Muscle layer of colon (tissue), 2 donors: Measurements from ENCODE around the gene CNGB1.
"Not testable (repeated sequence)": the region's sequence is repeated elsewhere in the genome, so short reads cannot be mapped to it uniquely, and the experiment has no call there.

Experiments used
- H3K27ac ChIP-seq: one replicate; pipeline ENCODE4 v1.7.0; 2013; ENCODE audit warnings: low read depth, mild to moderate bottlenecking, low read length, moderate library complexity
- H3K27me3 ChIP-seq, 2 donors: one replicate each; pipeline ENCODE4 v1.7.0; 2013; ENCODE audit warnings: low read length in 2 of 2, mild to moderate bottlenecking in 2 of 2; ENCODE audit not compliant: insufficient read depth in 2 of 2, control insufficient read depth in 1 of 2
- H3K36me3 ChIP-seq: one replicate; pipeline ENCODE4 v1.7.0; 2013; ENCODE audit warnings: mild to moderate bottlenecking, low read length; ENCODE audit not compliant: insufficient read depth
- H3K4me1 ChIP-seq: one replicate; pipeline ENCODE4 v1.7.0; 2013; ENCODE audit warnings: mild to moderate bottlenecking, low read length; ENCODE audit not compliant: insufficient read depth
- H3K4me3 ChIP-seq, 2 donors: one replicate each; pipeline ENCODE4 v1.7.0; 2013; ENCODE audit warnings: low read length in 2 of 2, low read depth in 1 of 2, mild to moderate bottlenecking in 1 of 2, moderate library complexity in 1 of 2
- H3K9ac ChIP-seq: one replicate; pipeline ENCODE4 v1.7.0; 2013; ENCODE audit warnings: low read length
- H3K9me3 ChIP-seq: one replicate; pipeline ENCODE4 v1.7.0; 2013; ENCODE audit warnings: mild to moderate bottlenecking, low read length
- donor health status: abdominal sarcoma.
- donor health status: Adenocarcinoma of cecum.

Gene CNGB1

DNA sequence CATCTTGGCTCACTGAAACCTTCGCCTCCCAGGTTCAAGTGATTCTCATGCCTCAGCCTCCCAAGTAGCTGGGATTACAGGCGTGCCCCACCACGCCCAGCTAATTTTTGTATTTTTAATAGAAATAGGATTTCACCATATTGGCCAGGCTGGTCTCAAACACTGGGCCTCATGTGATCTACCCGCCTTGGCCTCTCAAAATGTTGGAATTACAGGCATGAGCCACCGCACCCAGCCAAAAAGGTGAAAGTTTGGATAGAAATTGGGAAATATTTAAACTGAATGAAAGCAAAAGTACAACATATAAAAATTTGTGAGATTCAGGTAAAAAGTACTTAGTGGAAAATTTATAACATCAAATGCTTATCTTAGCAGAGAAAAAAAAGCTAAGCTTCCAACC, 115.7 kb downstream of the CNGB1 start:
- Histone ChIP-seq H3K27me3 (no peaks in the 10 kb centered on the region), H3K36me3 (no peaks in the 10 kb centered on the region), H3K9ac (no peak overlapping the region), H3K4me1 (no peaks in the 10 kb centered on the region), H3K4me3 (no peak overlapping the region), H3K27ac (no peak overlapping the region), H3K9me3 (no peaks in the 10 kb centered on the region)

DNA sequence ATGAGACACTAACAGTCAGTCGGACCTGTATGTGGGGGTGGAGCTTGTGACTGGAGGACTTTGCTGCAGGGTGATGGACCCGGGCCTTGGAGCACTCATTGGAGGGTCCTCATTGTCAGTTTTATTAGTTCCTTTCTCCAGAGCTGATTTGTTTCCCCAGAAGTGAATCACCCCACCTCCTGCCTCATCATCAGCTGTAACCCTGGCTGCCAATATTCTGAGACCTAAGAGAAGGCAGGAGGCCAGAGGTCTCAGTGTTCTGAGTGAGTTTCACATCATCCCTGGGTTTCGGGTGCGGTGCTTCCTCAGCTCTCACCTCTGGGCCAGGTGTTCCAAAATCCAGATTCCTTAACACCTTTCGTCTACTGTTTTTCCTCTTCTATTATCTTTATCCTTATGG, 118.7 kb downstream of the CNGB1 start:
- Histone ChIP-seq H3K9ac (no peak overlapping the region), H3K27me3 (no peaks in the 10 kb centered on the region), H3K27ac (no peak overlapping the region), H3K36me3 (no peaks in the 10 kb centered on the region), H3K4me1 (no peaks in the 10 kb centered on the region), H3K4me3 (no peak overlapping the region), H3K9me3 (no peaks in the 10 kb centered on the region)

DNA sequence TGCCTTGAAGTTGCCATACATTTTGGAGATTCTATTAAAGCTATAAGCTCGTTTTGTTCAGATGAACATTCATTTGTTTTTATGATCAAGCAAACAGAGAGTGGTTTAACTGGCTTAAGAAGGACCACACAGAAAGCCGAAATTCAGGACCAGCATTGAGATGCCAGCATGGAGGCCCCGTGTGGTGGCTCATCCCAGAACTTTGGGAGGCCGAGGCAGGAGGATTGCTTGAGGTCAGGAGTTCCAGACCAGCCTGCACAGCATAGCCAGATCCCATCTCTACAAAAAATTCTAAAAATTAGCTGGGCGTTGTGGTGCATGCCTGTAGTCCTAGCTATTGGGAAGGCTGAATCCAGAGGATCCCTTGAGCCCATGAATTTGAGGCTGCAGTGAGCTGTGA, 122.7 kb downstream of the CNGB1 start:
- H3K9ac ChIP-seq = no peak overlapping the region
- H3K36me3 ChIP-seq = no peaks in the 10 kb centered on the region
- no peak overlapping the region for H3K27ac ChIP-seq
- H3K4me1 ChIP-seq = no peaks in the 10 kb centered on the region
- no peaks in the 10 kb centered on the region for H3K9me3 ChIP-seq
- no peak overlapping the region for H3K4me3 ChIP-seq
- no peaks in the 10 kb centered on the region for H3K27me3 ChIP-seq

DNA sequence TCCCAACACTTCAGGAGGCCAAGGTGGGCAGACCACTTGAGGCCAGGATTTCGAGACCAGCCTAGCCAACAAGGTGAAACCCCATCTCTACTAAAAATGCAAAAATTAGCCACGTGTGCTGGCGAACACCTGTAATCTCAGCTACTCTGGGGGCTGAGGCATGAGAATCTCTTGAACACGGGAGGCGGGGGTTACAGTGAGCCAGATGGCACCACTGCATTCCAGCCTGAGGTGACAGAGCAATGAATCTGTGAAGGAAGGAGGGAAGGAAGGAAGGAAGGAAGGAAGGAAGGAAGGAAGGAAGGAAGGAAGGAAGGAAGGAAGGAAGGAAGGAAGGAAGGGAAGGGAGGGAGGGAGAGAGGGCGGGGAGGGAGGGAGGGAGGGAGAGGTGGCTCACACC, 124.0 kb downstream of the CNGB1 start:
- not testable (repeated sequence) for H3K27ac ChIP-seq, H3K4me1 ChIP-seq, H3K9me3 ChIP-seq, H3K4me3 ChIP-seq, H3K9ac ChIP-seq, H3K36me3 ChIP-seq, H3K27me3 ChIP-seq

DNA sequence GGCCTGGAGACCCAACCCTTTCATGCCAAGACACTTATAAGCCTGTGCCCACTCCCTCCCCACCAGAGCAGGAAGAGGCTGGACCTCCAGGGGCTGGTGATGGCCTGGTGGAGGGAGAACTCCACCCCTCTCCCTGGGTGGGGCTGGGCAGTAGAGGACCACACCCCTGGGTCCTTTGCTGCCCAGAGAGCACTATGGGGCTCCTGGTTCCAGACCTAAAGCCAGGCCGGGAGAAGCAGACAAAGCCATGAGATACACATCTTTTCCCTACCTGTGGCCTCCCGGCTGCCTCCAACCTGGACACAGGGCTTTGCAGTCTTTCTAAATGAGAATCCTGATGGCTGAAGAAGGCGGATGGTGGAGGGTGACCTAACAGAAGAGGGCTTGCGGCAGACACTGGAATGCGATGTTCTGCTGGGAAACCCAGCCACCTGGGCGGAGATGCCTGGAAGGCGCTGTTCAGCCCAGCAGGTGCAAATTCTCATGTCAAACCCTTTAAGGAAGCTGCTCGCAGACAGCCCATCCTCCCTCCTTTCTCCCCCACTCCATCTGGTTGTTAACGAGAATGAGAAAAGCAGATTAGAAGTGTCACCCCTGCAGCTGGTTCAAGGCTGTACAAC, 124.7 kb downstream of the CNGB1 start:
- Histone ChIP-seq H3K36me3 (no peaks in the 10 kb centered on the region), H3K4me3 (no peak overlapping the region), H3K4me1 (no peaks in the 10 kb centered on the region), H3K9ac (no peak overlapping the region), H3K9me3 (no peaks in the 10 kb centered on the region), H3K27ac (no peak overlapping the region), H3K27me3 (no peaks in the 10 kb centered on the region)

DNA sequence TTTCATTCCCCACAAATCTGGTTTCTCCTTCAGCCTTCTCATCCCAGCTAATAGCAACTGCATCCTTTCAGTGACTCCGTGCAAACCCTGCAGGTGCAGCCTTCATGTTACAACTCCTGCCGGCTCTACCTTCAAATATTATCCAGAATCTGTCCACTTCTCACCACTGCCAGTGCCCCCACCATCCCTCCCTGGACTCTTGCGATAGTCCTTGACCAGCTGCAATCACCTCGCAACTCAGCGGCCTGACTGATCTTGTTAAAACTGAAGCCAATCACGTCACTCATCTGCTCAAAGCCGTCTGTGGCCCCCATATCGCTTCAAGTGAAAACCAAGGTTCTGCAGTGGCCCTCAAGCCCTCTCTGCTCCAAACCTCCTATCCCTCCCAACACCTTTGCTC, 125.8 kb downstream of the CNGB1 start:
- Histone ChIP-seq H3K4me1 (no peaks in the 10 kb centered on the region), H3K9ac (no peak overlapping the region), H3K9me3 (no peaks in the 10 kb centered on the region), H3K36me3 (no peaks in the 10 kb centered on the region), H3K27ac (no peak overlapping the region), H3K27me3 (no peaks in the 10 kb centered on the region), H3K4me3 (no peak overlapping the region)

DNA sequence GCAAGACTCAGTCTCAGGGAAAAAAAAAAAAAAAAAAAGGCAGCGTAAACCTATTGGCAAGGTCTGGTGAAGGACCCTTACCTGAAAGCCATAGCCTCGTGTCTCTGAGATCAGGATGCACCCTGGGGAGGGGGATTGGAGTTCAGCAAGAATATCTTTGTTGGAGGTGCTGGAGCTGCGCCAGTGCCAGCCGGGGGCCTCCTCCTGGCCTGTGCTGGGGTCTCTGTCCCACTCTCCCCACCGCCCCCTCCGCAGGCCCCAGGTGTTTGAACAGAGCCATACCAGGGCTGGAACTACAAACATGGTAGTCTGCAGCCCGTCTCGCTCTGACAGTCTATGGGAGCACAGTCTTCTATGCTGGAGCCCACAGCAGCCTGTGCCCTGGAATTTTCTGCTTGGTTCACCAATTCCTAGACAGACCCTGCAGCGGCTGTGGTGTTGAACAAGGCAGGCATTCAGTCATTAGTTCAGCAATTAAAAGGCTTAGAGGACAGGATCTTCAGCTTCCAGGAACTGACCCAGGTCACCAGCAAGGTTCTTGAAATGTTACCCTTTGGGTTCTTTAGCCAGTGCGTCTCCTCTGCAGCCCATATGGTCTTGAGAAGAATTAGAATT, 126.4 kb downstream of the CNGB1 start:
- H3K27ac ChIP-seq = no peak overlapping the region
- H3K4me3 ChIP-seq = no peak overlapping the region
- no peaks in the 10 kb centered on the region for H3K27me3 ChIP-seq
- no peak overlapping the region for H3K9ac ChIP-seq
- H3K9me3 ChIP-seq = no peaks in the 10 kb centered on the region
- H3K36me3 ChIP-seq = no peaks in the 10 kb centered on the region
- no peaks in the 10 kb centered on the region for H3K4me1 ChIP-seq

DNA sequence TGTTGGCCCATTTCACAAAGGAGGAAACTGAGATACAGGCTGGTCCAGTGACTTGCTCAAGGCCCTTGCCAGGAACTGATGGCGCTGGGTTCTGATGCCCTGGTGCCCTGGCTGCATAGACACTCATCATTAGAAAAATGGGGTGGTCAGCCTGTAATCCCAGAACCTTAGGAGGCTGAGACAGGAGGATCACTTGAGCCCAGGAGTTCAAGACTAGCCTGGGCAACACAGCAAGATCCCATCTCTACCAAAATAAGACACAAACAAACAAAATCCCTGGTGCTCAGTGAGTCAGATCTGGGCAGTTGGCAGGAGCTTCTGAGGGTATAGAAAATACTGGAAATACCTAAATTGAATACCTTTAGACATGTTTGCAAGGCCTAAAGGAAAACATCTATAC, 127.5 kb downstream of the CNGB1 start:
- Histone ChIP-seq H3K9me3 (no peaks in the 10 kb centered on the region), H3K27ac (no peak overlapping the region), H3K36me3 (no peaks in the 10 kb centered on the region), H3K4me1 (no peaks in the 10 kb centered on the region), H3K4me3 (no peak overlapping the region), H3K27me3 (no peaks in the 10 kb centered on the region), H3K9ac (no peak overlapping the region)

DNA sequence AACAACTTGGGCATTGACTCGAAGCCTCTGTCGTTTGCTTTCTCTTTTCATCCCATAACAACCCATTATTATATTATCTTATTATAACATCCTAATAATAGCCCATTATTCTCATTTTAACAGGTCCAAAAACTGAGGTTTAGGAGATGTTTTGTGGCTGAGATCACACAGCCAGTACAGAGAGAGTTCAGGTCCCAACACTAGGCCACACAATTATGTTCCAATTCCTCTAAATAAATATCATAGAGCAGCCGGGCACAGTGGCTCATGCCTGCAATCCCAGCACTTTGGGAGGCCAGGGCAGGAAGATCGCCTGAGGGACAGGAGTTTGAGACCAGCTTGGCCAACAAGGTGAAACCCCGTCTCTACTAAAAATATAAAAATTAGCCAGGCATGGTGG, 128.3 kb downstream of the CNGB1 start:
- H3K9ac ChIP-seq = no peak overlapping the region
- H3K9me3 ChIP-seq = no peaks in the 10 kb centered on the region
- H3K27me3 ChIP-seq = no peaks in the 10 kb centered on the region
- no peaks in the 10 kb centered on the region for H3K4me1 ChIP-seq
- H3K4me3 ChIP-seq = no peak overlapping the region
- no peak overlapping the region for H3K27ac ChIP-seq
- no peaks in the 10 kb centered on the region for H3K36me3 ChIP-seq

DNA sequence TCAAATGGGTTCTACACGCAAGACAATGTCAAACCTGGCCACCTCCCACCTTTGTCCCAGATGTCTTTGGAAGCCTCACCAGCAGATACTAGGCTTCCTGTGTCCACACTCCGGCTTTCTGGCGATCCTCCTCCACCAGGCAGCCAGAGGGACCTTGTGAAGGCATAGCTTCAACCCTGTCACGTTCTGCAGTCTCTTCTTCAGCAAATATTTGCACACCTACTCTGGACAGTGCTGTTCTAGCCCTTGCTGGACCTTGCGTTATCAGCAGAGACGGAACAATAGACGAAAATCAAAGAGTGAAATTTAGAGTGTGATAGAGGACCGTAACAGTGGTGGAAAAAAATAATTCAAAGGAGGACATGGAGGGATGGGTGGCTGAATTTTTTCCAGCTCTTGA, 130.1 kb downstream of the CNGB1 start:
- Histone ChIP-seq H3K27ac (no peak overlapping the region), H3K27me3 (no peaks in the 10 kb centered on the region), H3K9ac (no peak overlapping the region), H3K9me3 (no peaks in the 10 kb centered on the region), H3K4me1 (no peaks in the 10 kb centered on the region), H3K36me3 (no peaks in the 10 kb centered on the region), H3K4me3 (no peak overlapping the region)

DNA sequence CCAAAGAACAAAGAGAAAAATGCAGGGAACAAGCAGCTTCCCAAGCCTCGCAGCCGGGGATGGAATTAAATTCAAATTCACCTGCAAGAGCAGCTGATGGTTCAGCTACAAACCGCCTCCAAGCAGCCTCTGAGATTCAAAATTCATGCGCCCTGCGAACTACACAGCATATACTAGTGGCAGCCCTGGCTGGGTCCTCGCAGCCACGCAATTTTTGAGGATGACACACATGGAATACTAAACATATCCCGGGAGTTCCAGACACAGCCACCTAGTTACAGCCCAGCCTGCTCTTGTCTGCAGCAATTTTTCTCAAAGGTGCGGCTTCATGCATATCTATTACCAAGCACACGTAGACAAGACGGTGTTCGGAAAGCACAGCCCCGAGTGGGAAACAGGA, 132.8 kb downstream of the CNGB1 start:
- no peaks in the 10 kb centered on the region for H3K9me3 ChIP-seq
- H3K27ac ChIP-seq = no peak overlapping the region
- no peaks in the 10 kb centered on the region for H3K4me1 ChIP-seq
- H3K9ac ChIP-seq = no peak overlapping the region
- H3K4me3 ChIP-seq = no peak overlapping the region
- no peaks in the 10 kb centered on the region for H3K27me3 ChIP-seq
- H3K36me3 ChIP-seq = no peaks in the 10 kb centered on the region
